Stimulated activated CD8-positive, alpha-beta memory T cell treated with anti-CD3 and anti-CD28 coated beads, Interleukin-4, amount 100 ng/mL, for 1 hour (primary cell): Measurements from ENCODE around the gene NTNG2.
A peak's percentile ranks its signal among the peaks of the same experiment; 100 is the strongest.

ENCODE experiments used
- DNase-seq, 2 donors: peaks; one replicate each; pipeline ENCODE4 v3.0.0-alpha.2; 2020; ENCODE audit warnings: low read depth in 2 of 2, low spot score in 1 of 2

Gene NTNG2

GRCh38 chr9:132146039-132146438 lies 15.8 kb upstream of the NTNG2 start:
- DNase-seq, result no peak

DNA sequence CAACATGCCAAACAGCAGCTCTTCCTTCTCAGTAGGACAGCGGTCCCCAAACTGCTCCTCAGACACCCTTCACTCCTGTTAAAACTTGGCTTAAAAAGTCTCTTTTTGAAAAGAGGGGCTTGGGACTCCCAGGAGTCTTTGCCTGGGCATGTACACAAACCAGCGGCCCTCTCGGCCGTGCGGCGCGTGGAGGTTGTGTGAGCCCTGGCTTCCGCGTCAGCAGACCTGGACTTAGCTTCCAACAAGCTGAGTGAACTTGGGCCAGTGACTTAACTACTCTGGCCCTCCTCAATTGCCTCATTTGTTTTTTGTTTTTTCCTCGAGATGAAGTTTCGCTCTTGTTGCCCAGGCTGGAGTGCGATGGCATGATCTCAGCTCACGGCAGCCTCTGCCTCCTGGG lies 15.3 kb upstream of the NTNG2 start:
- no peak for DNase-seq

GRCh38 chr9:132147331-132147730 lies 14.5 kb upstream of the NTNG2 start:
- DNase-seq, result no peak

- no peak for DNase-seq
Measured at GRCh38 chr9:132147839-132148238, 14.0 kb upstream of the NTNG2 start.

GRCh38 chr9:132150256-132150655 lies 11.6 kb upstream of the NTNG2 start:
- DNase-seq, result no peak

DNA sequence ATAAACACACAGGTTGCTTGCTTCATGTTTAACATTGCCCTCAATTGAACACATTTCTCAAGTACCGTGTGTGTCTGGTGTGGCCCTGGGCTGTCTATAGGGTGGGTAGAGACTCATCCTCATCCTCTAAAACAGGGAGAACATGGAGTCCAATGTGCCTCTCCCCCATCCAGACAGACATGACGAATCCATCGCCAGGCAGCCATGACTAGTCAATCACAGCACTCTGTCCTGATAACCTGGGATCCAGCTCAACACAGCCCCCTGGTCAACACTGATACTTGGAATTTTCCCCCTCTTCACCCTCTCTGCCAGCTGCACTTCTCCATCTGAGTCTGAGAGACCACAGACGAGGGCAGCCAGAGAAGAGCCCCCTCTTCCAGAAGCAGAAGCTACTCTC lies 10.7 kb upstream of the NTNG2 start:
- DNase-seq, result no peak

GRCh38 chr9:132152231-132152630 lies 9.6 kb upstream of the NTNG2 start:
- DNase-seq, result no peak

DNA sequence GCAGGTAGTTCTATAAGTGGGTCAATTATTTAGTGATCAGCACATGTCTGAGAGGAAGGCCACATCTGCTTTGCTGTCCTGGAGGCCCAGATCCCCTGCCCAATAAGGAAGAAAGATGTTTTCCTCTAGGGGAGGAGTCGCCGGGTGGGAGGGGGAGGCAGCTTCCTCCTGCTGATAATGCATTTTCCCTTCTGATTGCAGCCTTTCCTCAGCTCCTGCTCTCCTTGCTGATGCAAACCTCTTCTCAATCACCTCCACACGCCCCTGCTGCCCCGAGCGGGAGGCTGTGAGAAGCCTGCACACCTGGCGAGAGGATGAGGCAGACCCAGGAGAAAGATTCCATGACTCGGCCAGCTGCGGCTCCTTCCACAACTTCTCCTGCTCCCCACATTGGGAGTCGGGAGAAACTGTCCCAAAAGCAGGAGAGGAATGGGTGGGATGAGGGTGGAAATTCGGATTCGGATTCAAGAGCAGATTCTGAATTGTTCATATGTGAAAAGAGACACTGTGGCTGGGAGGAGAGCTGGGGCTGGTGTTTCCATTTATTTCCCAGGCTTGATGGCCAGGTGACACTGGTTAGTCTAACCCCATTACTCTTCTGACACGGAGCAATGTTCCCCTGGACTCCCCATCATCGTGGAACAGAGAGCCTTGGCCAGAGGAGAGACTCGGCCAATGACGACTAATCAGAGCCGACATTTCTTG lies 6.8 kb upstream of the NTNG2 start:
- DNase-seq, result no peak

- no peak for DNase-seq
Measured at GRCh38 chr9:132155568-132155895, 6.3 kb upstream of the NTNG2 start.

GRCh38 chr9:132156262-132156661 lies 5.6 kb upstream of the NTNG2 start:
- DNase-seq, result no peak

DNA sequence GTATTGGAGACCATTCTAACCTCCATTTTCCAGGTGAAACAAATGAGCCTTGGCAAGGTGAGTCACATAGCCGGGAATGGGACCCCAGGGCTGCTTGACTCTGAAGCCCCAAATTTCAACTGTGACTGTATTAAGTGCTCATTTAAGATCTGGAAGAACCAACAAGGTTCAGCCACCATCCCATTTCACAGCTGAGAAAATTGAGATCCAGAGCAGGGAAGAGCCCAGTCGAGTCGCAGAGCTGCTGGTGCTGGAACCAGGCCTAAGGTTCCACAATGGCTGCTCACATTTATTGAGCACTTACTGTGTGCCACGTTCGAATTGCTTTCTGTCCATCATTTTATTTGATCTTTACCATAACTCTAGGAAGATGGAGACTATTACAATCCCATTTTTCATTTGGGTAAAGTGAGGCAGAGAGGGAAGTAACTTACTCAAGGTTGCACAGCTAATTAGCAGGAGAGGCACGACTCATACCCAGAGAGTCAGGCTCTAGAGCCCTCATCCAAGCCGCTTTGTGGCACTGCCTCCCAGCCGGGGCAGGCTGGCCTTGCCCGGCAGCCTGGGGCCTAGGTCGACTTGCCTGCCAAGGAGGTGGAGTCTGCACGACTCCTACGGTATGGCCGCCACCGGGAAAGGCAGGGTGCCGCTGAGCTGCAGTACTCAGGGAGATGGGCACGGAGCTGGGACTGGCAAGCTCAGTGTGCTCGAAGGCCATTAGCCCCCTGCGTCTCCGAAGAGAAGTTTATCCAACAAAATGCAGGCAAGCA lies 4.3 kb upstream of the NTNG2 start:
- DNase-seq, result no peak

- DNase-seq, result peak in 1 of 2 donors; percentile 34
Measured at GRCh38 chr9:132160802-132161742, 786 bp upstream of the NTNG2 start.

DNA sequence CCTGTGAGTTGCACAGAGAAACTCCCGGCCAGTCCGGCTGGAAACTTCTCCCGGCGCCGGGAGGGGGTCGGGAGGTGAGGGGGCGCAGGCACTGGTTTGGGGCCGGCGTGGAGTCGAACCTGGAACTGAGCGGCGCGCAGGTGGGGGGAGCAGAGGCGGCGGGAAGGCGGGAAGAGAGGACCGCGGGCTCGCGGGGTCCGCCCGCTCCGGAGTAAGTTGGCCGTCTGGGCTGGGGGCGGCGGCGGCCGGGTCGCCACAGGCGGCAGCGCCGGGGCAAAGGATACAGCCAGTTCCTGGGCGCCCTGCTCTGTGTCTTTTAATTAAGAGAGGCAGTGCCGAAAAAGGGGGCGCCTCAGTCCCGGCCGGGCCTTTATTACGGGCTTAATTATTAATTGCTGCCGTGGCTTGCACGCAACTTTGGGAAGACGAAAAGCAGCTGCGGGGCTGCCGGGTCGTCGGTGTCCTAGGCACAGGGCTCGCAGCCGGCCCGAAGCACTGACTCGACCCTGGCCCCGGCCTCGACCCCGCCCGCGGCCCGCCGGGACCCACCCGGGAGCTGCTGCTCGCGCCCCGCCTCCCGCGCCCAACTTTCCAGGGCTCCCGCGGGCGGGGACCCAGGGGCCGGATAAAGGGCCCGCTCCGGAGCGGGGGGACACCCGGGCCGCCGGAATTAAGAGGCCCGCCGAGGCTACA lies 1.1 kb downstream of the NTNG2 start:
- DNase-seq, result no peak

DNA sequence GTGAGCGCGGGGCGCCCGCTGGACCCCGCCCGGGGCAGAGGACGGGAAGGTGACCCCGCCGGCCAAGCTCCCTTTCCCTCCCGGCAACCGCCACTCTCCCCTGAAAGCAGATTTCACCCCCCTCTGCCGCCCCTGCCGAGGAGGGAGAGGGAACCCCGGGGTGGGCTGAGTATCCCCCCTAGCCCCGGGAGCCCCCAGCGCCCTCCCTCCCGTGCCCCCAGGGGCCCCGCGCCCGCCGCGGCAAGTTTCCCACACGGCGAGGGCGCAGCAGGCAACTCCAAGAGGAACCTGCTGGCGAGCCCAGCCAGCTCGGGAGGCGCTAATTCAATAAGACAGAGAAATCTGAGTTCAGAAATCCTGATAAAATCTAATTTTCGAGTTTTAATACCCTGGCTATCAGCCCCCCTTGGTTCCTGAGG lies 1.6 kb downstream of the NTNG2 start:
- no peak for DNase-seq

- no peak for DNase-seq
Measured at GRCh38 chr9:132163876-132164603, 2.2 kb downstream of the NTNG2 start.

DNA sequence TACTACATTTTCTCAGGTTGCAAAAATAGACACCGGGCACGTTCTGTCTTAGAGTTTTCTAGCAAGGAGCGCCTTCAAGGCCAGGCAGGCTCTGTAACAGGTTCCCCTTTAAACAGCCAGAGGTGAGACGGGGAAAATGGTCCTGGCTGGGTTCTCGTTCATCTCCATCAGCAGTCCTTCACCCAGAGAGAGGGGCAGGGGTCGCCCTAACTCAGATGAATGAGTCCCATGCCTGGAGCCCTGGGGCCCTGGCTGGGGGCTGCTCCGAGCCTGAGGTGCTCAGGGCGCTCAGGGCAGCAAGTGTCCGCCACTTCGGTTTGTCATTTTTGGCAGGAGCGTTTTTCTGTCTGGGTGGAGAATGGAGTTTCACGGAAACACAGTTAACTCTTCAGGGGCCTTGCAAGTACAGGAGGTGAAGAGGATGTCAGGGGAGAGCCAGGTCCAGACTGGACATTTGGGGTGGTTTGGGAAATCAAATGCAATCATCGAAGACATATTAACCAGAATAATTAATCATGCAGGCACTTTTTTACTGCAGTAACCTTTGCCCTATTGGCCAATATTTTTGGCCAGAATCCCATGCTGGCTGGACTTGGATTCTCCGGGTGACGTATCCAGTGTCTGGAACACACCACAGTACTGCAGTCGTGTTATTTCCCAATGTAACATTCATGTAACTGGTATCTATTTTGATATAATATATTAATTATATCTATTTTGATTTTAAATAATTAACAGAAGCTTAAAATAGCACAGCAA lies 2.9 kb downstream of the NTNG2 start:
- DNase-seq, result no peak

GRCh38 chr9:132166599-132166998 lies 4.7 kb downstream of the NTNG2 start:
- no peak for DNase-seq

DNA sequence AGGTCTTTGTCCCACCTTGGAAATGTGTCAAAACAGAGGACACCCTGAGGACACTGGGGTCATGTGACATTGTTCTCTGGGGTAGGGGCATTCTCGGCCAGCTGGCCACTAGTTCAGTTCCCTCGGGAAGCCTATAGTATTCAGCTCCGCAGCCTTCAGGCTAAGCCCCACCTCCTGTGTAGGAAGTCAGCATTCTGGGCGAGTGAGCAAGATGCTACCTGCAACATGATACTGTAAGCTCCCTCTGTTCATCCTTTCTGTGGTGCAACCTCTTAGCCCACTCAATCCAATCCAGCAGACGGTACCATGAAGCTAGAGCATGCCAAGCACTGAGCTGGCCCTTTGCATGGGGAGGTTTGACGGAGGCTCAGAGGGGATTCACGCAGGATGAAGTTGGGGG lies 5.3 kb downstream of the NTNG2 start:
- no peak for DNase-seq

DNA sequence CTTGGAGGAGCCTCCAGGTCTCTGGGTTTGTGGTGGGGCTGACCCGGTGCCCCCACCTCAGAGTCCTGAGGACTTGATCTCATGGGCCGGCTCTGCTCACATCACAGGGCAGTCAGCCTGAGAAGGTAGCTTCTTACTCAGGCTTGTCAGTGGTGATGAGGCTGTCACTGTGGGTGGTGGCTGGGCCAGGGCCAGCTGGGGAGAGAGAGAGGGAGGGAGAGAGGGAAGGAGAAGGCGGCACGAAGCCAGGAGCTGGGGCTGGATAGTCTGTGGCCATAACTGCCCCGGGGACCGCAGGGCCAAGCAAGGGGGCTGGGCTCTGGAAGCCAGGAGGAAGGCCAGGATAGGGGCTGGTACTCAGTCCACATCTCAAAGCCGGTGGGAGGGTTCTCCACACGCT lies 6.5 kb downstream of the NTNG2 start:
- no peak for DNase-seq

GRCh38 chr9:132168851-132169250 lies 7.0 kb downstream of the NTNG2 start:
- no peak for DNase-seq
